Body of pancreas (tissue), 4 donors: Measurements from ENCODE around the gene PTK6. TPM values are rescaled to one million over a fixed set of nuclear protein-coding genes. Genes with fewer than 3 reads are reported as not detected.

Source experiments
- ATAC-seq: fragments of 150-250 bp; one replicate; pipeline ENCODE4 v1.9.1; 2016
- DNase-seq, 4 donors: peaks; one replicate each; pipeline ENCODE4 v3.0.0-alpha.2; 2019
- H3K27ac ChIP-seq, 4 donors: fragments of 200-600 bp; sonication (generic); 1 replicate in 3 of 4; 2 replicates in 1 of 4; pipeline versions ENCODE4 v1.5.1 to v1.6.1; 2016 to 2019; ENCODE audit warnings: mild to moderate bottlenecking in 1 of 4, mixed read lengths in 1 of 4, moderate library complexity in 1 of 4
- H3K27me3 ChIP-seq, 2 donors: fragments of 200-600 bp; sonication (generic); one replicate each; pipeline ENCODE4 v1.6.0; 2016; ENCODE audit warnings: mild to moderate bottlenecking in 1 of 2
- H3K36me3 ChIP-seq, 2 donors: fragments of 200-600 bp; sonication (generic); replicated peaks in 1 of 2; 2 replicates each; pipeline ENCODE4 v1.5.1; 2016; ENCODE audit warnings: low read depth in 2 of 2; ENCODE audit not compliant: insufficient read depth in 1 of 2
- H3K4me1 ChIP-seq: fragments of 200-600 bp; sonication (generic); one replicate; pipeline ENCODE4 v1.6.0; 2016
- H3K4me3 ChIP-seq, 2 donors: fragments of 200-600 bp; sonication (generic); 1 replicate in 1 of 2; 2 replicates in 1 of 2; pipeline ENCODE4 v1.5.1; 2016 to 2019
- H3K9me3 ChIP-seq, 3 donors: fragments of 200-600 bp; sonication (generic); 1 replicate in 2 of 3; 2 replicates in 1 of 3; pipeline ENCODE4 v1.5.1; 2016
- CTCF ChIP-seq, 7 experiments: fragments of 450-650 bp in 4 of 7; fragments of 200-600 bp in 3 of 7; sonication (generic) in 3 of 7; IDR thresholded peaks; one replicate each; pipeline ENCODE4 v1.5.1; 2016 to 2019; ENCODE audit warnings: antibody characterized with exemption in 7 of 7
- POLR2A ChIP-seq, 3 donors: fragments of 450-650 bp; IDR thresholded peaks; one replicate each; pipeline ENCODE4 v1.6.1; 2016; ENCODE audit warnings: antibody characterized with exemption in 3 of 3, mild to moderate bottlenecking in 2 of 3
- WGBS, 2 donors: methylation state at CpG; one replicate each; pipeline ENCODE4 v1.1.5; 2017; 5-methylcytosine and 5-hydroxymethylcytosine counted together
- intact Hi-C: fragments of 100-400 bp; cut with DNase I; formaldehyde crosslinking; loops from one replicate; pipeline ENCODE4 v1.15.1; 2023
- total RNA-seq, 2 donors: library from RNA; depleted of rRNA; stranded (reverse); fragments of >200 nt; gene quantifications; one replicate each; pipeline ENCODE4 v1.1.0, GENCODE V29; 2016

The PTK6 gene
- total RNA-seq, 2 donors from 2014 or later = 3.0 to 5.4 TPM

GRCh38 chr20:63521602-63522001 lies 15.6 kb downstream of the PTK6 start:
- H3K36me3 ChIP-seq = no peaks in the 10 kb centered on the region
- peak overlapping the region in 1 of 2 donors; percentile 77 for H3K4me3 ChIP-seq
- DNase-seq = peak in 2 of 4 donors; percentile 20 to 22
- H3K4me1 ChIP-seq = peaks cover 24% of the 10 kb centered on the region
- no peaks in the 10 kb centered on the region for H3K27me3 ChIP-seq
- intact Hi-C loops = no loop called here
- WGBS, 2 donors = 32% methylated on average over 21 of the region's 23 CpGs; no CpG with 5 or more reads in 1 of the 2 donors
- no peaks in the 10 kb centered on the region for H3K9me3 ChIP-seq
- TF ChIP-seq POLR2A (IDR thresholded peaks at IDR 0.05) (no peak), CTCF (IDR thresholded peaks at IDR 0.05) (no peak)
- peak overlapping the region in 2 of 4 donors; percentile 96 to 99 for H3K27ac ChIP-seq
- ATAC-seq = no peak

- TF ChIP-seq POLR2A (IDR thresholded peaks at IDR 0.05) (no peak), CTCF (IDR thresholded peaks at IDR 0.05) (no peak)
- H3K27me3 ChIP-seq = no peaks in the 10 kb centered on the region
- WGBS, 2 donors = 1% methylated on average over 55 of the region's 68 CpGs; no CpG with 5 or more reads in 1 of the 2 donors
- peak overlapping the region; percentile 35 to 77 for H3K4me3 ChIP-seq
- no peaks in the 10 kb centered on the region for H3K36me3 ChIP-seq
- intact Hi-C loops = no loop called here
- ATAC-seq (peak; percentile 75), DNase-seq (peak; percentile 81 to 84 (median 83))
- no peaks in the 10 kb centered on the region for H3K9me3 ChIP-seq
- H3K27ac ChIP-seq = peak overlapping the region; percentile 90 to 99 (median 94)
- peaks cover 24% of the 10 kb centered on the region for H3K4me1 ChIP-seq
These were observed 16.1 kb downstream of the PTK6 start for GRCh38 chr20:63520934-63521601.

GRCh38 chr20:63520504-63520933 lies 16.7 kb downstream of the PTK6 start, which contains the start of gene PPDPF:
TSS of gene PPDPF (plus strand) at chr20:63520765. CDS start at chr20:63521309, 544 bp downstream.
- intact Hi-C loops = no loop called here
- peak within 1 kb of the TSS; percentile 35 to 77 for H3K4me3 ChIP-seq
- peak; percentile 89 for ATAC-seq
- peak within 1 kb of the TSS; percentile 90 to 99 (median 94) for H3K27ac ChIP-seq
- TF ChIP-seq POLR2A (IDR thresholded peaks at IDR 0.05) (peak; percentile 70 to 86 (median 84)), CTCF (IDR thresholded peaks at IDR 0.05) (no peak)
- peak; percentile 77 to 85 (median 84) for DNase-seq
- no peaks in the 10 kb centered on the region for H3K36me3 ChIP-seq
- H3K4me1 ChIP-seq = peaks cover 24% of the 10 kb centered on the region
- no peaks in the 10 kb centered on the region for H3K9me3 ChIP-seq
- WGBS, 2 donors = 0 to 1% methylated on average over 13 to 50 of the region's 64 CpGs
- no peaks in the 10 kb centered on the region for H3K27me3 ChIP-seq

- peak in 3 of 7 experiments; percentile 9 to 27 (median 16) for TF ChIP-seq CTCF (IDR thresholded peaks at IDR 0.05)
- TF ChIP-seq POLR2A (IDR thresholded peaks at IDR 0.05) = no peak
- Histone ChIP-seq H3K9me3 (no peaks in the 10 kb centered on the region), H3K4me1 (peaks cover 24% of the 10 kb centered on the region), H3K4me3 (peak overlapping the region; percentile 35 to 77), H3K36me3 (no peaks in the 10 kb centered on the region), H3K27ac (peak overlapping the region; percentile 90 to 99 (median 94)), H3K27me3 (no peaks in the 10 kb centered on the region)
- intact Hi-C loops = no loop called here
- peak in 3 of 4 donors; percentile 42 to 58 (median 50) for DNase-seq
- WGBS, 2 donors = 1 to 2% methylated on average over 15 to 68 of the region's 72 CpGs
- ATAC-seq = peak; percentile 46
These were observed 17.3 kb downstream of the PTK6 start for GRCh38 chr20:63519668-63520503.
